Epithelial cell of proximal tubule (primary cell): Measurements from ENCODE around the gene R3HCC1L. TPM values are rescaled to one million over a fixed set of nuclear protein-coding genes. Genes with fewer than 3 reads are reported as not detected.
"Not testable (repeated sequence)": the region's sequence is repeated elsewhere in the genome, so short reads cannot be mapped to it uniquely, and the experiment has no call there.

Source experiments
- DNase-seq: peaks from one replicate; pipeline ENCODE4 v3.0.0-alpha.2; 2011; ENCODE audit warnings: low read depth
- H3K4me3 ChIP-seq: 2 replicates; pipeline ENCODE4 v1.5.1; 2011; ENCODE audit warnings: low read depth, mild to moderate bottlenecking, low read length
- CTCF ChIP-seq: conservative IDR thresholded peaks from 2 replicates; pipeline ENCODE4 v1.5.1; 2012; ENCODE audit warnings: low read depth, mild to moderate bottlenecking, low read length
- total RNA-seq: library from RNA; depleted of rRNA; stranded (reverse); fragments of >200 nt; gene quantifications from 2 replicates; pipeline ENCODE4 v1.2.3, GENCODE V29; 2015

R3HCC1L gene
- total RNA-seq, 1 donor from 2014 or later, result 8.6 TPM

DNA sequence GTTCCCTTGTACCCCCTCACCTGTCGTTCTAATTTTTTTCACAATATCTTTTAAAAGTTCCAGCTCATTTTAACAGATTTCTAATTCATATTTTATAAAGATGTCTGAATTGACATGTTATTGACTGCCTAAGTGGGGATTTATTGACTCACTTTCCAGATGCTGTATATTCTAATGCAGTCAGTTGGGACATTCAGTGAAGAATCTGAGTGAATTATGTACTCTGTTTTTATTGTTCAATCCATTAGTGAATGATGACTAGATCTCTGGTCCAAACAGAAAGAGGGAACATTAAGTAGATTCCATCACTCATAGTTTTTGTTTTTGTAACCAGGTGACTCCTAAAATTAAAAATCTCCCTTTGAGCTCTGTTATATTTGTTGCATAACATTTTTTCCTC is 79.3 kb downstream of the R3HCC1L start:
- no peak for TF ChIP-seq CTCF
- DNase-seq, result no peak
- no peak overlapping the region for H3K4me3 ChIP-seq

GRCh38 chr10:98215373-98215772 is 80.9 kb downstream of the R3HCC1L start:
- DNase-seq, result no peak
- TF ChIP-seq CTCF, result no peak

GRCh38 chr10:98217801-98218200 is 83.3 kb downstream of the R3HCC1L start:
- TF ChIP-seq CTCF, result no peak
- H3K4me3 ChIP-seq, result no peak overlapping the region
- DNase-seq, result no peak

More at GRCh38 chr10:98215373-98215772, 80.9 kb downstream of the R3HCC1L start:
- H3K4me3 ChIP-seq, result no peak overlapping the region

DNA sequence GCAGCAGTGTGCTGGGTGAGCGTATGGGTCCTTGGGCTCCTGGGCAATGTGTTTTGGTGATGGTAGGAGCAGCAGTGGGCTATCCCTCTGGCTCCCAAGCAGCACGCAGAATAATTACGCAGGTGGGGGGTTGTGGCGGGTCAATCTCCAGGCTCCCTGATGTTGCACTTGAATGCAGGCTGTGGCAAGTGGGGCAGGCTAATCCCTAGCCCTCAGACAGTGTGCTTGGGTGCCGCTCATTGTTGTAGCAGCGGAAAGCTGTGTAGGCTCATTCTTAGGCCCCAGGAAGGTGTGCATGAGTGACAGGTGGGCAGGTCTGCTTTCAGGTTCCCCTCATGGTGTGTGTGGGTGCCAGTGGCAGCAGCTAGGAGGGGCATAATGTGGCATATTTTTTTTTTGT is 89.4 kb downstream of the R3HCC1L start:
- no peak overlapping the region for H3K4me3 ChIP-seq
- no peak for TF ChIP-seq CTCF
- DNase-seq, result no peak

DNA sequence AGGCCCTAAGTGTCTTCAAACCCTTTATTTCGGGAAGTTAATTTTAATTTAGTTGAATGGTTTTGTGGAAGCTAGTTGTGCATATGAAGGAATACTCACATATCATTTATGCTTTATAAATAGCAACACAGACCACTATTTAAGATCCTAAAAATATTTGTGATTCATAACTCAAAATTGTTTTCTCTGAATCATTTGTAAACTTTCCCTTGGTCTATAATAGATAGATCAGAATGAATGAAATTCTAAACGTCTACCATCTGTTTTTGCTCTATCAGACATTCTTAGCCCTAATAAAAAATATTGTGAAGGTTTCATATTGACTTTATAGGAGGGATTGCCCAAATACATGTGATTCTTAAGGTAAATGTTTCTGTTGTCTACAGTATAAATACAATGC is 90.1 kb downstream of the R3HCC1L start:
- DNase-seq, result no peak
- no peak overlapping the region for H3K4me3 ChIP-seq
- TF ChIP-seq CTCF, result no peak

DNA sequence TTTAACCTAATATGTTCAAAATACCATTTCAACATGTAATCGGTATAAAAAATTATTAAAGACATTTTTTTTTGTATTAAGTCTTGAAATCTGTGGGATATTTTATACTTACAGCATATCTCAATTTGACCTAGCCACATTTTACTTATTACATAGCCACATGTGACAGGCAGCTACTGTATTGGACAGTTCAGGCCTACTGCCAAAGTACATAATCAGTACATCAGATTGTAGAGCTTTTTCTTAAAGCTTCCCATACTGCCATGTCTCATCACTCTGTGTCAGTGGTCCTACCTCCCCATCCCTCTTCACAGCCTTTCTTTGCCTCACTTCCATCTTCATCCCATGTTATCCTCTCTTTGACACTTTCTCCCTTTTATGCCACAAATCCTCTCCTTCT is 90.5 kb downstream of the R3HCC1L start:
- no peak for DNase-seq
- no peak for TF ChIP-seq CTCF
- H3K4me3 ChIP-seq, result no peak overlapping the region

DNA sequence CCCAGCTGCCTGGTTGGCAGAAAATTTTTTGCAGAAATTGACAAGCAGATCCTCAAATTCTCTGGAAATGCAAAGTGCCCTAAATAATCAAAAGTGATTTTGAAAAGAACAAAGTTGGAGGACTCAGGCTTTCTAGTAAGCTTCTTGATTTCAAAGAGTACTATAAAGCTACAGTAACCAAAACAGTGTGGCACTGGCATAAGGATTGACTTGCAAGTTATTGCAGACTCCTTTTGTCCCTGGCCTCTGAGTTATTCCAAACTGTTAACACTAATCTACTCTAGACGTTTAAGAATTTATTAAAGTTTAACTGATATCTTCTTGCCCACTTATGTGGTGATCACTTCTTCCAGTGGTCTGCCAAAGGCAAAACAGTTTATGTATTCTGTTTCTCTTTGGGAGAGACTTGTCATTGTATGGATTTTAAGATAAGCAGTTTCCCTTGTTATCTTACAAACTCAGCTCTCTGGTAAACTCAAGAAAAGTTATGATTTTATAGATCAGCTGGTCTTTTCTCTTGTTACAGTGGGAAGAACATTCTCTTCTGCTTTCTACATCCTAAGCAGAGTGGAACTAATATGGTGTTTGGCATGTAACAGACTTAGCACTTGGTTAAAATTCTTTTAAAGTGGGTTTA is 92.2 kb downstream of the R3HCC1L start:
- no peak overlapping the region for H3K4me3 ChIP-seq
- no peak for TF ChIP-seq CTCF
- DNase-seq, result no peak

DNA sequence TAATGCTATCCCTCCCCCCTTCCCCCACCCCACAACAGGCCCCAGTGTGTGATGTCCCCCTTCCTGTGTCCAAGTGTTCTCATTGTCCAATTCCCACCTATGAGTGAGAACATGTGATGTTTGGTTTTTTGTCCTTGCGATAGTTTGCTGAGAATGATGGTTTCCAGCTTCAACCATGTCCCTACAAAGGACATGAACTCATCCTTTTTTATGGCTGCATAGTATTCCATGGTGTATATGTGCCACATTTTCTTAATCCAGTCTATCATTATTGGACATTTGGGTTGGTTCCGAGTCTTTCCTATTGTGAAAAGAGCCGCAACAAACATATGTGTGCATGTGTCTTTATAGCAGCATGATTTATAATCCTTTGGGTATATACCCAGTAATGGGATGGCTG is 93.3 kb downstream of the R3HCC1L start:
- not testable (repeated sequence) for H3K4me3 ChIP-seq, DNase-seq

GRCh38 chr10:98228266-98228665 is 93.8 kb downstream of the R3HCC1L start:
- H3K4me3 ChIP-seq, DNase-seq: not testable (repeated sequence)
